ENCODE measurements around the gene SUGCT. TPM values are rescaled to one million over a fixed set of nuclear protein-coding genes. Genes with fewer than 3 reads are reported as not detected.

Gene SUGCT
- total RNA-seq, 4 donors from 2014 or later: 7.8 to 15.0 (median 12.8) TPM

- intact Hi-C loops (cut with DNase I): no loop called here
- no peak for DNase-seq (ENCODE audit: extremely low spot score)
- TF ChIP-seq POLR2A (IDR thresholded peaks at IDR 0.05; ENCODE audit: low read depth) (no peak), POLR2AphosphoS5 (IDR thresholded peaks at IDR 0.05) (peak in 1 of 2 donors; percentile 48)
- Histone ChIP-seq H3K27me3 (no peaks in the 10 kb centered on the region), H3K9me3 (no peaks in the 10 kb centered on the region), H3K36me3 (no peaks in the 10 kb centered on the region), H3K4me1 (peaks cover 0 to 59% (median 43%) of the 10 kb centered on the region in 4 donors), H3K4me3 (no peak overlapping the region), H3K27ac (replicated peaks in 1 of 4) (peak overlapping the region; percentile 68 to 79 (median 74))
- 37% methylated on average over 3 of the region's 3 CpGs for WGBS
Observed at GRCh38 chr7:40200791-40201190, 66.0 kb downstream of the SUGCT start.

- TF ChIP-seq POLR2AphosphoS5 (IDR thresholded peaks at IDR 0.05) (peak in 1 of 2 donors; percentile 11), EP300 (IDR thresholded peaks at IDR 0.05) (no peak), POLR2A (IDR thresholded peaks at IDR 0.05; ENCODE audit: low read depth) (no peak), CTCF (IDR thresholded peaks at IDR 0.05) (no peak)
- Histone ChIP-seq H3K4me3 (no peak overlapping the region), H3K9me3 (no peaks in the 10 kb centered on the region), H3K4me1 (peaks cover 0 to 58% (median 43%) of the 10 kb centered on the region in 4 donors), H3K27me3 (no peaks in the 10 kb centered on the region), H3K27ac (replicated peaks in 1 of 4) (peak overlapping the region; percentile 67 to 79 (median 72)), H3K36me3 (no peaks in the 10 kb centered on the region)
- intact Hi-C loops (cut with DNase I): no loop called here
- no peak for DNase-seq (ENCODE audit: extremely low spot score)
- WGBS: 33% methylated on average over 3 of the region's 3 CpGs
Observed at GRCh38 chr7:40202851-40203250, 68.0 kb downstream of the SUGCT start.

- H3K4me1 ChIP-seq: peaks cover 0 to 50% (median 36%) of the 10 kb centered on the region in 4 donors
- TF ChIP-seq CTCF (IDR thresholded peaks at IDR 0.05) (no peak), POLR2A (IDR thresholded peaks at IDR 0.05; ENCODE audit: low read depth) (no peak), EP300 (IDR thresholded peaks at IDR 0.05) (no peak), POLR2AphosphoS5 (IDR thresholded peaks at IDR 0.05) (no peak)
- no peaks in the 10 kb centered on the region for H3K9me3 ChIP-seq
- H3K36me3 ChIP-seq: no peaks in the 10 kb centered on the region
- intact Hi-C loops (cut with DNase I): no loop called here
- no peak for DNase-seq (ENCODE audit: extremely low spot score)
- no peaks in the 10 kb centered on the region for H3K27me3 ChIP-seq
- WGBS: 98% methylated on average over 7 of the region's 7 CpGs
- H3K27ac ChIP-seq (replicated peaks in 1 of 4): no peak overlapping the region
- H3K4me3 ChIP-seq: no peak overlapping the region
Observed at GRCh38 chr7:40204581-40204980, 69.8 kb downstream of the SUGCT start.

GRCh38 chr7:40205992-40206391, 71.2 kb downstream of the SUGCT start:
- intact Hi-C loops (cut with DNase I): no loop called here
- Histone ChIP-seq H3K4me1 (peaks cover 0 to 35% (median 22%) of the 10 kb centered on the region in 4 donors), H3K27me3 (no peaks in the 10 kb centered on the region), H3K36me3 (no peaks in the 10 kb centered on the region), H3K9me3 (no peaks in the 10 kb centered on the region), H3K27ac (replicated peaks in 1 of 4) (no peak overlapping the region), H3K4me3 (no peak overlapping the region)
- TF ChIP-seq EP300 (IDR thresholded peaks at IDR 0.05) (no peak), POLR2A (IDR thresholded peaks at IDR 0.05; ENCODE audit: low read depth) (no peak), CTCF (IDR thresholded peaks at IDR 0.05) (no peak), POLR2AphosphoS5 (IDR thresholded peaks at IDR 0.05) (no peak)
- no peak for DNase-seq (ENCODE audit: extremely low spot score)
- 80% methylated on average over 2 of the region's 2 CpGs for WGBS

- no peak for DNase-seq (ENCODE audit: extremely low spot score)
- intact Hi-C loops (cut with DNase I): no loop called here
- Histone ChIP-seq H3K27me3 (no peaks in the 10 kb centered on the region), H3K4me3 (no peak overlapping the region), H3K9me3 (no peaks in the 10 kb centered on the region), H3K4me1 (no peaks in the 10 kb centered on the region), H3K36me3 (no peaks in the 10 kb centered on the region), H3K27ac (replicated peaks in 1 of 4) (no peak overlapping the region)
- WGBS: 91% methylated on average over 5 of the region's 5 CpGs
- TF ChIP-seq EP300 (IDR thresholded peaks at IDR 0.05) (no peak), POLR2AphosphoS5 (IDR thresholded peaks at IDR 0.05) (no peak), CTCF (IDR thresholded peaks at IDR 0.05) (no peak), POLR2A (IDR thresholded peaks at IDR 0.05; ENCODE audit: low read depth) (no peak)
Observed at GRCh38 chr7:40211276-40212003, 76.6 kb downstream of the SUGCT start.

All from esophagus muscularis mucosa (tissue), 4 donors.